ENCODE data around the gene LZTFL1.

- TF ChIP-seq POLR2A (IDR thresholded peaks at IDR 0.05; ENCODE audit: low read length) = no peak
- no peak for TF ChIP-seq GATA1 (IDR thresholded peaks at IDR 0.05; ENCODE audit: low read depth, low read length)
Observed at GRCh38 chr3:45798034-45798433, 43.9 kb downstream of the LZTFL1 start.
